Activated CD8-positive, alpha-beta memory T cell treated with anti-CD3 and anti-CD28 coated beads, Interleukin-2, amount 10 ng/mL, durations not matched to agents 7 days and 5 days (primary cell): Measurements from ENCODE around the gene PMM1. TPM values are rescaled to one million over a fixed set of nuclear protein-coding genes. Genes with fewer than 3 reads are reported as not detected.

ENCODE experiments used
- ATAC-seq: fragments of 150-1000 bp; cut with Tn5 transposase; one replicate; pipeline ENCODE4 v1.10.0; 2021; ENCODE audit warnings: moderate library complexity
- CTCF ChIA-PET: fragments of 350-600 bp; sonication (Branson Sonifier 250); formaldehyde crosslinking; loops from one replicate; lab custom pipeline; 2021; ENCODE audit warnings: antibody characterized with exemption; lab: Charles Lee
- DNase-seq: peaks from one replicate; pipeline ENCODE4 v3.0.0-alpha.2; 2020
- H3K27ac Mint-ChIP-seq: one replicate; pipeline ENCODE4 v1.8.0; 2021; ENCODE audit warnings: mild to moderate bottlenecking, mixed read lengths
- H3K27me3 Mint-ChIP-seq: one replicate; pipeline ENCODE4 v1.8.0; 2021; ENCODE audit warnings: mixed read lengths
- H3K36me3 Mint-ChIP-seq: one replicate; pipeline ENCODE4 v1.8.0; 2021; ENCODE audit warnings: mild to moderate bottlenecking, mixed read lengths
- H3K4me1 Mint-ChIP-seq: one replicate; pipeline ENCODE4 v1.8.0; 2021; ENCODE audit warnings: mixed read lengths
- H3K4me3 Mint-ChIP-seq: one replicate; pipeline ENCODE4 v1.8.0; 2021; ENCODE audit warnings: mild to moderate bottlenecking, moderate library complexity, mixed read lengths
- H3K9me3 Mint-ChIP-seq: one replicate; pipeline ENCODE4 v1.8.0; 2022; ENCODE audit warnings: low read depth, mixed read lengths
- total RNA-seq, 2 experiments: library from RNA; stranded (reverse); gene quantifications; one replicate each; pipeline ENCODE4 v1.2.3, GENCODE V29; 2021

Gene PMM1
- total RNA-seq, 2 experiments from 2014 or later = 40.4 to 50.0 TPM

DNA sequence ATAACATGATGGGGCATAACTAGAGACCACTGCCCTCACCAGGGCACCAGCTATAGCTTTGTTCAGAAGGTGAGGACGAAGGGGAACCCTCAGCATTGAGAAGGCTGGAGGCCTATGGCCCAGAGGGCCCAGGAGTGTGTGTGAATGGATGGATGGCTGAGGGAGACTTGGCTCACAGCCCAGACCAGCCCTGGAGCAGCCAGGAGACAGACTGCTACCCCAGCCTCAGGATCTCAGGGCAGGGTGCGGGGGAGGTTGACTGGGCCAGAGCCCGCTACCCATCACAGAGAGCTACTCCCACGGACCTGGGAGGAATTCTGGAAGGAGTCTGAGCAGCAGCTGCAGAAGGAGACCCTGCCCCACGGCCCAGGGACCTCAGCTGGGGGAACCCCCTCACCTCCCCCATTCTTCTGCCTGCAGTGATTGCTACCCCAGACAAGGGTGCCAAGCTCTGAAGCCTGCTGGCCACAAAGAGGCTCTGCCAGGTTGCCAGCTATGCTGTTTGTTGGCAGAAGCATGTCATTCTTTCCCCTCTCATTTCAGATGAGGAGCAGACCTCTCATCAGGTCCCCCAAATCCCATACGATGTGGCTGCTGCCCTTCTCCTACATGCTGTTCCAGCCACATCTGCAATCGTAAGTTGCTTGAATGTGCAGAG, 34.2 kb downstream of the PMM1 start:
- H3K9me3 Mint-ChIP-seq = no peaks in the 10 kb centered on the region
- ATAC-seq = no peak
- peaks cover 6% of the 10 kb centered on the region for H3K4me1 Mint-ChIP-seq
- peaks cover 21% of the 10 kb centered on the region for H3K27me3 Mint-ChIP-seq
- no peak overlapping the region for H3K4me3 Mint-ChIP-seq
- DNase-seq = no peak
- CTCF ChIA-PET = no interaction called here
- no peak overlapping the region for H3K27ac Mint-ChIP-seq
- H3K36me3 Mint-ChIP-seq = no peaks in the 10 kb centered on the region

DNA sequence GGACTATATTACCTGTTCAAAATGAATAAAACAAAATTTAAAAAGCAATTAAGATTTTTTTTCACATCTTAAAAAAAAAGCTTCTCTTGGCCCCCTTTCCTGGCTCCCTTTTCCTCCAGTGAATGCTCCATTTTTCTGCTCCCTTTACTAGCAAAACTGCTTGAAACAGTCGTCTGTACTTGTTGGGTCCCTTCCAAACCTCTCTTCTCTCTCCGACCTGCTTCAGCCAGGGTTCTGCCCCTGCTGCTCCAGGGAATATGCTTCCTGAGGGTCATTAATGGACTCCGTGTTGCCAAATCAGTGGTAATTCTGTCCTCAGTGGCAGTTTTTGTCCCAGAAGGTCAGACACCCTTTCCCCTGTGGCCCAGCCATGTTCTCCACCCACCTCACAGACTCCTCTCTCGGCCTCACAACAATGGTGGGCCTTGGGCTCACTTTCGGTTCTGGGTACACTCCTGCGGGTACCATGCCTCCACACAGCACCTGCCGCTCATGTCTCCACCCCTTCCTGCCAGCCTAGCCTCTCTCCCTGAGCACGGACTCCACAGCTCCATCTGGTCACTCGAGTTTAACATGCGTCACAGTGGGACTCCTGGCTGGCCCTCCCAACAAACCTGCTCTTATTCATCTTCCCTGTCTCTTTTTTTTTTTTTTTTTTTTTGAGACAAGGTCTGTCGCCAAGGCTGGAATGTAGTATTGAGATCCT, 37.6 kb downstream of the PMM1 start:
- H3K9me3 Mint-ChIP-seq = no peaks in the 10 kb centered on the region
- H3K27ac Mint-ChIP-seq = no peak overlapping the region
- no peak overlapping the region for H3K4me3 Mint-ChIP-seq
- no peaks in the 10 kb centered on the region for H3K36me3 Mint-ChIP-seq
- no peak for ATAC-seq
- peaks cover 13% of the 10 kb centered on the region for H3K27me3 Mint-ChIP-seq
- CTCF ChIA-PET = interaction anchor here (1.0 to 1.8 kb wide), 3 partner anchors 25 to 38 kb away, joined by 3 to 5 read pairs (median 3); partner anchors contain the start of gene PMM1
- H3K4me1 Mint-ChIP-seq = peaks cover 4% of the 10 kb centered on the region
- DNase-seq = no peak

DNA sequence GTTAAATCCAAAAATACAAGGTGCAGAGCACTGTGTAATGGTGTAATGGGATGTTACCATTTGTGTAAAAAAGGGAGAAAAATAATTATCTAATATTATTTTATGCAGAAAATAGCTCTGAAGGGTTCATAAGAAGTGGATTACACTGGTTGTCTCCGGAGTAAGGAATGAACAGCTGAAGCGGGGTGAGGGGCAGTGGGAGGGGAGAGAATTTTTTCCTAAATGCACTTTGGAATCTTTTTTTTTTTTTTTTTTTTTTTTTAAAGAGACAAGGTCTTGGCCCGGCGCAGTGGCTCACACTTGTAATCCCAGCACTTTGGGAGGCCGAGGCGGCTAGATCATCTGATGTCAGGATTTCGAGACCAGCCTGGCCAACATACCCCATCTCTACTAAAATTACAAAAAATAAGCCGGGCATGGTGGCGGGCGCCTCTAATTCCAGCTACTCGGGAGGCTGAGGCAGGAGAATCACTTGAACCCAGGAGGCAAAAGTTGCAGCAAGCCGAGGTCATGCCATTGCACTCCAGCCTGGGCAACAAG, 38.6 kb downstream of the PMM1 start:
- Mint-ChIP-seq H3K9me3 (no peaks in the 10 kb centered on the region), H3K36me3 (no peaks in the 10 kb centered on the region), H3K4me1 (peaks cover 2% of the 10 kb centered on the region), H3K27ac (no peak overlapping the region), H3K4me3 (no peak overlapping the region), H3K27me3 (peaks cover 5% of the 10 kb centered on the region)
- ATAC-seq = no peak
- DNase-seq = no peak
- CTCF ChIA-PET = interaction anchor here (1.0 to 1.8 kb wide), 3 partner anchors 24 to 39 kb away, joined by 3 to 5 read pairs (median 3); partner anchors contain the start of gene PMM1

DNA sequence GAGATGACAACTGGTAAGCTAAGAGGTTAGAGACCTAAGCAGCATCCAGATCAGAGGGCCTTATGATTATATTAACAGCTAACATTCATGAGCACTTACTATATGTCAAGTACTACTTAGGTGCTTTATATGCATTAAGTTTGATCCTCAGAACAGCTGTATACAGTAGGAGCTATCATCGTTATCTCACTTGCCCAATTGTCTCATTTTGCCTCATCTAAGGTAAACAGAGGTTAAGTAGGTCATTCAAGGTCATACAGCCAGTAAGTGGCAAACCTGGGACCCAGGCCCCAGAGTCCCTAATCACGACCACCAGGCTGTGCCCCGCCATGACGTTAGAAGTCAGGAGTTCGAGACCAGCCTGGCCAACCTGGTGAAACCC, 40.8 kb downstream of the PMM1 start:
- Mint-ChIP-seq H3K36me3 (peaks cover 2% of the 10 kb centered on the region), H3K4me1 (peaks cover 15% of the 10 kb centered on the region), H3K9me3 (no peaks in the 10 kb centered on the region), H3K4me3 (no peak overlapping the region), H3K27ac (no peak overlapping the region), H3K27me3 (peaks cover 5% of the 10 kb centered on the region)
- no peak for DNase-seq
- CTCF ChIA-PET = interaction anchor here (0.8 to 1.3 kb wide), 5 partner anchors 22 to 439 kb away, joined by 3 to 4 read pairs (median 3); no protein-coding TSS in a partner anchor
- ATAC-seq = no peak

DNA sequence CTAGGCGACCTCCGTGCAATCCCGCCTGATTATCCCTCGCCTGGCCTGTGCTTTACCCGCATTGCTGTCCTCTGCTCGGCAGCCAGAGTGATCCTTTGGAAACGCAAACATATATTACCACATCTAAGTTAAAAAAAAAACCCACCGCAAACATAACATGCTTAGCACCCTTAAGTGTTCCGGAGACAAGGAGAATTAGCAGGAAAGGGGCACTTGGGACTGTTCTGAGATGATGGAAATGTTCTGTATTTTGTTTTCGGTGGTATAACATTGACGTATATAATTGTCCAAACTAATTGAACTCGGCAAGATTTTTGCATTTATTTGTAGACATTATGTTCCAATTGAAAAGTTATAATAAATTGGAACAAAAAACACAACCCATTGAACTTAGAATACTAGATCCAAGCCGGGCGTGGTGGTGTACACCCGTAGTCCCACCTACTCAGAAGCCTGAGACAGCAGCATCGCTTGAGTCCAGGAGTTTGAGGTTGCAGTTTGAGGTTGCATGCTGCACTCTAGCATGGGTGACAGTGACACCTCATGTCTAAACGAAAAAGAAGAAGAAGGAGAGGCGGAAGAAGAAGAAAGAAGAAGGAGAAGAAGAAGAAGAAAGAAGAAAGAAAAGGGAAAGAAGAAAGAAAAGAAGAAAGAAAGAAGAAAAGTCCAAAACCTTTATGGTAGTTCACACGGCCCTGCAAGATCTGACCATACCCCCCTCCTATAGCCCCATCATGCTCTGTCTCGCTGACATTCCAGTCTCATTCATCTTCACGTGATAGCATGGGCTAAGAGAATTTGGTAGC, 44.8 kb downstream of the PMM1 start:
- Mint-ChIP-seq H3K36me3 (peaks cover 2% of the 10 kb centered on the region), H3K27ac (peak overlapping the region; percentile 92), H3K4me1 (peaks cover 42% of the 10 kb centered on the region), H3K27me3 (no peaks in the 10 kb centered on the region), H3K9me3 (no peaks in the 10 kb centered on the region), H3K4me3 (peak overlapping the region; percentile 93)
- ATAC-seq (no peak), DNase-seq (no peak)
- CTCF ChIA-PET = interaction anchor here (0.6 to 1.6 kb wide), 4 partner anchors 74 to 526 kb away, joined by 3 to 8 read pairs (median 5); partner anchors contain the start of genes ACO2 and PHF5A

DNA sequence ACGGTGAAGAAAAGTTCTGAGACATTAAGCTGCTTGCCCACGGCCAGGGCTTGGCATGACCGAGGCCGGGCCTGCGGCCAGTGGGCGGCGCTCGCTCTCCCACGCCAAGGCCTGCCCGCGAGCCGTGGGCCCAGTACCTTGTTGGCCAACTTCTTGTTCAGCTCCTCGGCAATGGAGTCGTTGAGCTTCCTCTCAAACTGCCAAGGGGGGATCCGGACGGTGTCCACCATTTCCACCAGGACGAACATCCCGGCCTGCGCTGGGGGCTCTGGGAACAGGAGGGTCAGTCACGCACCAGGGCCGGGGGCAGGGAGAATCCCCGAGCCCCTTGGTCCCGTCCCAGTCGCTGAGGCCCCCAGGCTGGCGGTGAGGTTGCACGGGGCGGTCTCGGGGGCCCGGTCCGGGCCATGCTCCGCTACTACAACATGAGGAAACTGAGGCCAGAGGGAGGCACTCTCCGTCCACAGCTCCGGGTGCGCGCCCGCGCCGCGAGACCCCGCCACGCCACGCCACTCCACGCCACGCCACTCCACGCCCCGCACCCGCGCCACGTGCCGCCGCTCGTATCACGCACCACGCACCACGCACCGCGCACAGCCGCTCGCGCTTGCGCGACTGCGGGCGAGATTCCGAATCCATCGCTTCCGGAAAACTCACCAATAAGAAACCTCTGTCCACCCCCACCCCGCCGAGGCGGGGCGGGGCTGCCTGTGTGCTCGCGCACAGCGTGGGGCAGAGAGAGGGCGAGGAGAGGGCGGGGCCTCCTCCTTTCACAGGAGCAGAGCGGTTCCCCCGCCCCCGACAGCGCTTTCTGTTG, 45.6 kb downstream of the PMM1 start, which contains the start of gene POLR3H:
Gene POLR3H, minus strand, starts transcription at position 617 of the 817 bp plus-strand sequence. Its CDS starts 369 bp downstream, at position 248.
- Mint-ChIP-seq H3K9me3 (no peaks in the 10 kb centered on the region), H3K4me1 (peaks cover 40% of the 10 kb centered on the region), H3K27ac (peak within 1 kb of the TSS; percentile 92), H3K4me3 (peak within 1 kb of the TSS; percentile 93), H3K27me3 (no peaks in the 10 kb centered on the region), H3K36me3 (peaks cover 2% of the 10 kb centered on the region)
- ATAC-seq (peak; percentile 98), DNase-seq (peak; percentile 98)
- CTCF ChIA-PET = interaction anchor here (0.6 to 3.0 kb wide), 15 partner anchors 17 to 163 kb away, joined by 3 to 10 read pairs (median 3); partner anchors contain the start of genes ACO2, PHF5A, PMM1 and TEF

DNA sequence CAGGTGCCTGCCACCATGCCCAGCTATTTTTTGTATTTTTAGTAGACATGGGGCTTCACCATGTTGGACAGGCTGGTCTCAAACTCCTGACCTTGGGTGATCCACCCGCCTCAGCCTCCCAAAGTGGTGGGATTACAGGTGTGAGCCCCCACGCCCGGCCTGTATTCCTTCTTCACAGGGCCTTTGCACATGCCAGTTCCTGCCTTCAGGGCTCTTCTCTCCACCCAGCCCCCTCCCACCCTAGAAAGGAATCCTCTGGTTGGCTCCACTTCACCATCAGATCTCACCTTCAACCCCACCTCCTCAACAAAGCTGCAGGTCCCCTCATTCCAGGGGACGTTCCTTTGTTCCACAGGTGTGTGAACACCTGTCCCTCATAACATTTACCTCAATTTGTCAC, 47.4 kb downstream of the PMM1 start:
- peak overlapping the region; percentile 93 for H3K4me3 Mint-ChIP-seq
- CTCF ChIA-PET = interaction anchor here (0.6 to 3.0 kb wide), 6 partner anchors 9 to 164 kb away, joined by 3 to 10 read pairs (median 4); partner anchors contain the start of genes ACO2 and PHF5A
- ATAC-seq (no peak), DNase-seq (no peak)
- H3K36me3 Mint-ChIP-seq = peaks cover 2% of the 10 kb centered on the region
- H3K27me3 Mint-ChIP-seq = no peaks in the 10 kb centered on the region
- H3K4me1 Mint-ChIP-seq = peaks cover 40% of the 10 kb centered on the region
- H3K27ac Mint-ChIP-seq = peak overlapping the region; percentile 53
- no peaks in the 10 kb centered on the region for H3K9me3 Mint-ChIP-seq

DNA sequence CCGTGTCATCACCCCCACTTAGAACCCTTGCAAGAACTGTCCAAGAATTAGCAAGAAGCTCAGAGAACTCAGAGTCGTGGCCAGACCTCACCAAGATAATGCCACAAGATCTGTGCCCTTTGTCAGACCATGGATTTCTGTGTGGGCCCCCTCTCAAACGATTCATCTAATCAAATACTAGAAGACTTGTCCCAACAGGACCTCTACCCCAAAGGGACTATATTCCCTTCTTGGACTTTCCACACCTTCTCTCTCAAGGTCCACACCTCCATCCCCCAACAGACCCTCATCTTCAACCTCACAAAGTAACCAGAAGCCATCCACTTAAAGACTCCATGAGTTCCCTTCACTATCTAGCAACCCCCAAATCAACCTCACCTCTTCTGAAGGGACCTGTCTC, 48.2 kb downstream of the PMM1 start:
- no peak for DNase-seq
- H3K36me3 Mint-ChIP-seq = peaks cover 2% of the 10 kb centered on the region
- H3K27ac Mint-ChIP-seq = peak overlapping the region; percentile 33
- no peak for ATAC-seq
- CTCF ChIA-PET = interaction anchor here (1.0 to 3.0 kb wide), 8 partner anchors 9 to 137 kb away, joined by 3 to 10 read pairs (median 4); partner anchors contain the start of genes ACO2 and PHF5A
- H3K4me1 Mint-ChIP-seq = peaks cover 40% of the 10 kb centered on the region
- H3K4me3 Mint-ChIP-seq = no peak overlapping the region
- no peaks in the 10 kb centered on the region for H3K9me3 Mint-ChIP-seq
- H3K27me3 Mint-ChIP-seq = no peaks in the 10 kb centered on the region

DNA sequence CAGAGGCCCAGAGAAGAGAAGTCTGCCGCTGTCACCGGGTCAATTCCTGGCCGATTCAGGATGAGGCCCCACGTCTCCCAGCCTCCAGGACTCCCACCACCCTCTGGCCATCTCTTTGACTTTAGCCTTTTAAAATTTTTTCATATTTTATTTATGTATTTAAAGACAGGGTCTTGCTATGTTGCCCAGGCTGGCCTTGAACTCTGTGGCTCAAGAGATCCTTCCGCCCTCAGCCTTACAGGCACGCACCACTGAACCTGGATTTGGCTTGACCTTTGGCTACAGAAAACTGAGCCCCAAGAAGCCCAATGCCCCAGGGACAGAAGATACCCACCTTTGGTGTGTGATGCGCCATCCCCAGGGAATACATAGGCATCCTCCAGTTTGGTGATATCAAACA, 49.3 kb downstream of the PMM1 start:
- Mint-ChIP-seq H3K27ac (no peak overlapping the region), H3K27me3 (no peaks in the 10 kb centered on the region), H3K4me1 (peaks cover 40% of the 10 kb centered on the region), H3K9me3 (no peaks in the 10 kb centered on the region), H3K36me3 (peaks cover 2% of the 10 kb centered on the region), H3K4me3 (no peak overlapping the region)
- DNase-seq (no peak), ATAC-seq (no peak)
- CTCF ChIA-PET = interaction anchor here (0.6 to 1.4 kb wide), 2 partner anchors 126 to 639 kb away, joined by 3 read pairs; no protein-coding TSS in a partner anchor

DNA sequence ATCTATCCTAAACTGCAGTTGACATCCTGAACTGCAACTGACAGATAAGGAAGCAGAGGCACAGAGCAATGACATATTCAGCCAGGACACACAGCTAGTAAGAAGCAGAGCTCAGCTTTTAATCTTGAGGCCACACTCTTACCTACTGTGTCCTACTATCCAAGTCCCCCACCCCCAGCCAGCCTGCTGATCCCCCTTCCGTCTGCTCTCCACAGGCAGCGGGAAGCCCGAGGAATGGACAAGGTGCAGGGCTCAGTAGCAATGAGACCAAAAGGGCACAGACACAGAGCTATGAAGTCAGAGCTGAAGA, 49.7 kb downstream of the PMM1 start:
- H3K36me3 Mint-ChIP-seq = peaks cover 5% of the 10 kb centered on the region
- H3K4me3 Mint-ChIP-seq = no peak overlapping the region
- ATAC-seq (no peak), DNase-seq (no peak)
- no peaks in the 10 kb centered on the region for H3K27me3 Mint-ChIP-seq
- no peaks in the 10 kb centered on the region for H3K9me3 Mint-ChIP-seq
- H3K4me1 Mint-ChIP-seq = peaks cover 36% of the 10 kb centered on the region
- CTCF ChIA-PET = interaction anchor here (0.6 kb wide), 1 partner anchor 639 kb away, joined by 3 read pairs; no protein-coding TSS in a partner anchor
- peak overlapping the region; percentile 35 for H3K27ac Mint-ChIP-seq

DNA sequence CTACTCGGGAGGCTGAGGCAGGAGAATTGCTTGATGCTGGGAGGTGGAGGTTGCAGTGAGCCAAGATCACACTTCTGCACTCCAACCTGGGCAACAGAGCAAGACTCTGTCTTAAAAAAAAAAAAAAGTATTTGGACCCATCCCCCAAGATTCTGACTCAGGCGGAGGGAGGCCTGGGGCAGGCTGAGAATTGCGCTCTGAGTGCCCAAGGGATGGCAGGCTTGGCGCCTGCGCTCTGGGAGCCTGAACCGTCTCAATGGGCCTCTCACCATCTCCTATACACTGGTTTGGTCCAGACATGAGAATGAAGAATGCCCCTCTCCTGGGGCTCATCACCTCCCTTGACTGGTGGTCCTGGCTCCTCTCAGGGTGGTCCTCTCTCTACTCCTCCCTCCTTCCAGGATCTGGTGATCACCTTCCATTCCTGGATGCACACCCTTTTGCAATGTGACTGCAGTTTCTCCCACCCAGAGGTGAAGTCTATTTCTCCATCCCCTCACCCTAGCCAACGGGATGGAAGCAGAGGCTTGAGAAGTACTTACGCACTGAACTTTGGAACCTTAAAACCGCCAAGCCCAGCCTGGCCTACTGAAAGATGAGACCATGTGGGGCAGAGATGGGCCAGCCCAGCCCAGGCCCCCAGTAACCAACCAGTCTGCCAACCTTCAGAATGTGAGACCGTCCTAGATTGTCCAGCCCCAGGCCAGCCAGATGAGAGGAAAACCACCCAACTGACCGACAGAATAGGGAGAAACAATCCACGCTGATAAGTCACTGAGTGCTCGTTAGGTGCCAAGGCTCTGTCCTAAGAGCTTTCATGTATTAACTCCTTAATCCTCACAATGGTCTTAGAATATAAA, 50.3 kb downstream of the PMM1 start:
- Mint-ChIP-seq H3K36me3 (peaks cover 6% of the 10 kb centered on the region), H3K9me3 (no peaks in the 10 kb centered on the region), H3K27me3 (no peaks in the 10 kb centered on the region), H3K4me3 (no peak overlapping the region), H3K27ac (no peak overlapping the region), H3K4me1 (peaks cover 30% of the 10 kb centered on the region)
- no peak for ATAC-seq
- CTCF ChIA-PET = interaction anchor here (0.6 to 1.1 kb wide), 3 partner anchors 8 to 638 kb away, joined by 3 to 4 read pairs (median 3); no protein-coding TSS in a partner anchor
- no peak for DNase-seq
